Measurements from ENCODE around the gene PTPRC.

Gene PTPRC

DNA sequence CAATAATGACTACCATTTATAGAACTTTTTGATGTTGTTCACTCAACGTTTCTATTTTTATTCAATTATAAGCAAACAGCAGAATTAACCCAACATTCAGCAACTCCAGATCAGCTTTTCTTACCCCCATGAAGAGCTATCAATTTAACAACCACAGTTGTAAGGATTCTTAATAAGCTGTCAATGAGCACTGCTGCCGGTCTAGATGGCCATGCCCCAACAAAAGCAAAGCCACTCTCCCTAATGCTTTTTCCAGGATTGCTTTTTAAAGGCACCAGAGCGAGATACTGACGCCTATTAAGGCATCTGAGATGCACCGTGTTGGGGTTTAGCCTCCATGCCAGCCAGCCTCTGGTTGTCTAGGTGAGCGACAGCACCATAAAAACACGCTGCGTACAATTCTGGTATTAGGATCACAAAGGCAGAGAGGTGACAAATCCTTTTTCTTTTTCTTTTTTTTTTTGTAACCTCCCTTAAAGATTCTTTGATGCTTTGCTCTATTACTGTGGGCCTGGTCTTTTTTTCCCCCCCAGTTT, 39.5 kb downstream of the PTPRC start:
- no peak for DNase-seq

DNA sequence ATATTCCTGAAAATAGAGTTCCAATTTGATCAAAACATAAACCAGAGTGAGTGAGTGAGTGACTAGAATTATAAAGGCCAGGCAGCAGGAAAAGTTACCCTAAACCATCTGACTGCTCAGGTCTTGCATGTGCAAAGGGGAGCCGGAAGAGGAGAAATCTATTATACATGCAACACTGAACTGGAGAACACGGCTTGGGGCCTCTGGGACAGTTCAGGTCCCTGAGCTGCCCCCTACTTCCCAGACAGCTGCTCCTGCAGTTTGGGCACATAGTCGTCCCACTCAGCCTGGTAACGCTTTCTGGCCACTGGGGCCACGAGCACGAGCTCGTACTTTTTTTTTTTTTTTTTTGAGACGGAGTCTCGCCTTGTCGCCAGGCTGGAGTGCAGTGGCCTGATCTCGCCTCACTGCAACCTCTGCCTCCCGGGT, 40.1 kb downstream of the PTPRC start:
- no peak for DNase-seq

DNA sequence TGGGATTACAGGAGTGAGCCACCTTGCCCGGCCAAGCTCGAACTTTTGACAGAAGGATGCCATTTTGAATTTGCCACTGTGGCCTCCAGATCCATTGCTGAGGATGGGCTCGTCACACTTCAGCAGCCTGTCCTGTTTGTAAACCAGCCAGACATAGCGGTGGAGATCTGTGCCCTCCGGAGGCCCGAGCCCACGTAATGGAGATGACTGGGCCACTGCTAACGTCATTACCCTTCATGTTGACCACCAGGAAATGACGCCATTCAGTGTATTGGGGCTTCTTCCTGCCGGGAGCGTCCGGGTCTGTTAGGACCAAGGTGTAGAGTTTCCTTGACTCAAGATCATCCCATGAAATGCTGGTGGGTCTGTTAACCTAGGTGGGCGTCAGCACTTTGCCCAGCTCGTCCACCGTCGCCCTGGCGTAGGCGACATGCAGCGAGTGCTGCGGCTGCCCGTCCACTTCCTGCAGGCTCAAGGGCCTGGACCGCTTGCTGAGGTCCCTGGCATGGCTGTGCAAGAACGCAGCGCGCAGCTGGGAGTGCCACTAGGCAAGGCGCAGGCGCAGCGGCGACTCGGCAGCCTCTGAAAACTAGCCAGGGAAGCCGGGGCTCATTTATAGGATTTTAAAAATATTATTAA, 40.8 kb downstream of the PTPRC start:
- no peak for DNase-seq

DNA sequence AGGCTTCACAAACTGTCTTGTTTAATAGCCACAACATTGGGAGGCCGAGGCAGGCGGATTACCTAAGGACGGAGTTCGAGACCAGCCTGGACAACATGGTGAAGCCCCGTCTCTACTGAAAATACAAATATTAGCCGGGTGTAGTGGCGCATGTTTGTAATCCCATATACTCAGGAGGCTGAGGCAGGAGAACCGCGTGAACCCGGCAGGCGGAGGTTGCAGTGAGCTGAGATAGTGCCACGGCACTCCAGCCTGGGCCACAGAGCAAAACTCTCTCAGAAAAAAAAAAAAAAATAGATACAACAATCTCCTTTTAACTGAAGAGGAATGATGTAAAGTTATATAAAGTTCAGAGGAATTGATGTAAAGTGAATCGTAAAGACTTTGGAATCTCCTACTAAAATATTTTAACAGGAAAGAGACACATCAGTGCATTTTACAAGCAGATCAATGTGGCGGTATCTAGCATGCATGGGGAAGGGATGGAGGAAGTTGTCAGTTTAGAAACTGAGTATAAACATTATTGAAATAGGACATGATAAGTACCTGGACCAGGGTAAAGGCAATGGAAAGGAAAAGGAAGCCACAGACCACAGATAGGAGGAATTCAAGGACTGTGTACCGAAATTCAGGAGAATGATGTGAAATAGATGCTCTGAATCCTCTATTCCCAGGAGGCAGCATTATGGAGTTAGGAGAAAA, 41.5 kb downstream of the PTPRC start:
- no peak for DNase-seq

DNA sequence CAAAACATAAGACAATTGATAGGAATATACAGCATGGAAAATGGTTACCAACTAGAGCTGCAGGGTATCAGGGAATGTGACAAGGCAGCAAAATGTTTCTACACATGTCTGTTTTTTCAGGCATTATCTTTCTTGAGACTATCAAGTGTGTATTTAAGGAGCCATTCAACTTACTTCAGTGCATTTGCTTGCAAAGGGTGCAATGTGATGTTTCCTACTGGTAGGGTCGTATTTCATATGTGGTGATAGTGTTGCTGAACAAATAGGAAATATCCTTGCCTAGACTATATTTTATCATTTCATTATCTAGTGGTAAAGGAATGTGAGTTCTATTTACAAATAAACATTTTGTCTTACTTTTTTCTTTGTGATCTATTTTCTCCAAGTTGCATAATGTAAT, 42.4 kb downstream of the PTPRC start:
- peak; percentile 49 for DNase-seq

DNA sequence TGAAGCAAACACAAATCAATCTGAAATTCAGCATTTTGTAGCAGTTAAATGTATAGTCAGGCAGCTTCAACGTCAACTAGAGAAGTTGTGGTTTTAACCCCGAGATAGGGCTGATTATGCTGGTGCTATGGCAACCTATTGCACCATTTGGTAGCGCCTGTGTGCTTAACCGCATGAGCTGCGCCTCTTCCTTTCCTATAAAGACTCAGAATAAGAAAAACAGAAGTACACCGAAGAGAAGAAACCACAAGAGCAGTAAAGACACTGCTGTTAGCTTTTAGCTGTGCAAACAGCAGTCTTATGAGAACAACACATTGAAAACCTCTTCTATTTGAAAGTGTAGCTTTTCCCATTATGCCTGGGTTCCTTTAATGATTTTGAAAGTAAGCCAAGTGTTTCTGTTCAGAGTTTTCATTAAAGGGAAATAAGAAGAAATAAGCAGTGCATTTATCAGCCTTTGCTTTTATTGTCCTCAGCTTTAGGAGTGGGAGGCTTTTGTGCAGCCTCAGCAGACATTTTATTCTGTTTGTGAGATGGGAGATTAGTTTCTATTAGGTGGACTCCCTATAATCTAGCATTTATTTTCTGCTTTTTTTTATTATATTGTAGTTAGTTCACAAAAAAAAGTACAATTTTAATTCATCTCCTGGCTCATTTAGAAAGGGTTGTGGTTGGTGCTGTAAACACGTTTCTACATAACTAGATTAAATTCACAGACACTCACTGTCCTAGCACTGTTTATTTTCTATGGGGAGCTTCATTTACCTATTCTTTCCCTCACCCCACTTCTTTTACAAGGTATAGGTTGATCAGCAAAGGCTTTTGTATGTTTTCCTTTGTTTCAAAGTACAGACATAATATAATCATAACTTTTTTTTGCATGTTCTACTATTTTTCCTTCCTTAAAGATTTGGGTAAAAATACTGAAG, 43.3 kb downstream of the PTPRC start:
- DNase-seq = peak; percentile 97

DNA sequence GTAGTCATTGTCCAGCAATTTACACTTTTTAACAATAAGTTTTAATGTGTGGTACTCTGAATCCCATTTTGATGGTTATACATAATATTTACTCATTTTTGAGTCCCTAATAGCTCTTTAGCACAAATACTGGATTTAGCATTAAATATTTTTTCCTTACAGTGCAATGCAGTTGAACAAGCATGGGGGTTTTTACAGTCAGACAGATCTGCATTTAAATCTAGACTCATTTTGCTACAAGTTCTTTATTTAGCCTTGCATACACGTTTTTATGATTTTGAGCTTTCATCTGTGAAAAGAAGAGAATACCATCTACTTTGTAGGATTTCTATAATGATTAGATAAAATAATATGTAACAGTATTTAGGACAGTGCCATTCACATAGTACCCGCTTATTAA, 44.0 kb downstream of the PTPRC start:
- no peak for DNase-seq

DNA sequence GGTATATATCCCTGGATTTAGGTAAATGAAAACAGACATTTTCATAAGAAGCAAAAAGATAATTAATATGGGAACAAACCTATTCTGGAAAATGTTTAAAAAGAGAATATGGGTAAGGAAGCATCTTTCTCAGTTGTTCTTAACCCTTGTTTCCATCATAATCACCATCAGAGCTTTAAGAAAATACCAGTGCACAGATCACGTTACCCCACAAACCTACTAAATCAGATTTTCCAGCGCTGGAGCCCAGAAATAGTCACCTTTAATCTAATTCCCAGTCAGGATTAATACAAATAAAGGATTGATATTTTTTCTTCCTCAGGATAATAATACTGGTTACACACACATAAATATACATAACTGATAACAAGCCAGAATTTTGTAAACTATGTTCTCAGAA, 44.6 kb downstream of the PTPRC start:
- no peak for DNase-seq

DNA sequence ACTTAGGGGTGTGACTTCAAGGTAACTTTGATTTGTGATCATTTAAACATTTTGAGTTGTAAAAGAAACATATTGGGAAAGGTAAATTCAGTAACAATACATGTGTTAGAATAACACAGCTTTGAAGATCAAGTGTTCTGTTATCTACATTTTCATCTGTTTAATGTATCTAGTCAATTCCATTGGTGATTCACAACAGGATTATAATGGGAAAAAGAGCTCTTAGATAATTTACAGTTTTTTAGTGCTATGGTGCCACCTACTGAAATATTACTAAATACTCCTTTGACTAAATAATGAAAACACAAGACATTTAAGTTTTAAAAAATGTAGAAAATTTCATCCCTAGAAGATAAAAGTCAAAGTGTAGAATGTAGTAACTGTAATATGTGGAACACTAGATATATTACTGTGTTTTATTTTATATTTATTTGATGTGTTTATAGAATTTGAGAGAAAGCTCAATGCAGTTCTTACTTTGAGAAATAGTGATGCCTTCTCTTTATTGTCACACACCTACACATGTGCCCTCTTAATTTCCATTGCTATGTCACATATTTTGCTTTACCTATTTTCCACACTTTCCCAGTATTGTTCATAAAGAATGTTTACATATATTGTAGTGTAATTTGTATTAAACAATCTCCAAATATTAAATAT, 47.4 kb downstream of the PTPRC start:
- peak; percentile 72 for DNase-seq

DNA sequence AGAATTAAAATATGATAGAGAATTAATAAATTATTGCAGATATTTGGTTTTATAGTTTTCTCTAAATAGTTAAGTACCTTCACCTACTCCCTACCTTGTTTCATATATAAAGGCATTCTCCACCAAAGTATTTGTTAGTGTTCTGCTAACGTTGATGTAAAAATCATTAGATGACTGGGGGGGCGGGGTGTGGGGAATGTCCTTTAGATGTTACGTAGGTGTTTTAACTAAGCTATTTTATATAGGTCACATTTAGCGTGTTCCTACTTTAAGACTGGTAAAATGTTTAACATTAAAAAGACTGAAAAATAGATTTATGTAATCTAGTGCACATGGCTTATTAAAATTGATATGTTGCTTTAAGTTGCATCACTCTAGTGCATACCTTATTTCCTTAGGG, 48.6 kb downstream of the PTPRC start:
- no peak for DNase-seq

DNA sequence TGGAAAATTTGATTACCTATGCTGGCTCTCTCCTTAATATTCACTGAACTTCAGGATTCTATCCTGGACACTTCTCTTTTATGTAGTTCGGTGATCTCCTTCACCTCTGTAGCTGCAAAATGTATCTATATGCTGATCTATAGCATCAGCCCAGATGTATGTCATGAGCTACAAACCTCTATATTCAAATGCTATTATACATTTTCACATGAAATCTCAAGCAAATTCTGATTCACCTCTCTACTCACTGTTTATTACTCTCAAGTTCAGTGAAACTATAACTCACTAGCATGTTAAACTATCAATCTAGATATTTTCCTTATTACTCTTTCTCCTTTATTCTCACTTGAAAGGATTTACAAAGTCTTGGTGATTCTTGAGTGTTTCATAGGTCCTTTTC, 52.2 kb downstream of the PTPRC start:
- DNase-seq = no peak

DNA sequence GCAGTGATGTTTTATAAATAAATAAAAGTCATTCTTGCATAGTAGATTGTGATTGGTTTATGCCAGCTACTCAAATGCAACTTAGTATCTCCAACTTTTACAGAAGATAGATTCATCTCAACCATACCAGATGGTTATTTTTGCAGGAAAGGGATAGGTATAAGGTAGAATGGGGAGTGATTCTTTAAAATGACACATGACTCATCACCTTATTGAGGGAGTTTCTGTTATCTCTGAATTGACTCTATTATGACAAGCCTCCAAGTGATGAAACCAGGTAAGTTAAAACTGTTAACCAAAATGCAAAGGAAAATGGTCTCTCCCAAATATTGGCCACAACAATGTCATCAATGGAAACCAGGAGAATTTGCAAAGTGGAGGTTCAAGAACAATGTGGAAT, 54.5 kb downstream of the PTPRC start:
- no peak for DNase-seq

DNA sequence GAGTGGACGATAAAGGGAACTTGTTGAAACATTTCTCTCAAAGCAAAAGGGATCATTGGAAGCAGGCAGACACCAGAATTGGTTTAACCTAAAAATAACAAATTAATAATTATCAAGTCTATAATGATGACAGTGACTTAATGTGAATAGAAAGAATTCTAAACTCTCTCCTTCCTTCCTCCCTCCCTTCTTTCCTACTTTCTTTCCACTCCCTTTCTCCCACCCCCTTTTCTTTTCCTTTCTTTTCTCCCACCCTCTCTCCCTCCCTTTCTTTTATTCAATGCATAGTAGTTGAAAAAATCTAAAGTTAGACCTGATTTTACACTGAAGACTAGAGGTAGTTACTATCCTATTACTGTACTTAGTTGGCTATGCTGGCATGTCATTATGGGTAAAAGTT, 55.7 kb downstream of the PTPRC start:
- no peak for DNase-seq

DNA sequence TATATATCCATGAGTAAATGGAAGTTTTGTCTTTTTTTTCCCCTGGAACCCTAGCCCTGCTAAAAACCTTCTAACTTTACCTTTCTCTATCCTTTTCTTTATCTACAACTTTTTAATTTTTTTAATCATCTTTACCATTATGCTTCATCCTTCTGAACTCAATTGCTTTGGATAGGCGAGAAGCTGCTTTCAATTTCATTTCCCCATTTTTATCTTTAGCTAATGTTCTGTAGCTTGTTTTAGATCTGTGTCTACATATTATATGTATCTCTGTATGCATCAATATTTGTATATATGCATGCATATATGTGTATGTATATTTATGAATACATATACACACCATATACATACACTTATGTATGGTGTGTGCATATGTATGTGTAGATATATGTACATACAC, 57.4 kb downstream of the PTPRC start:
- DNase-seq = no peak

DNA sequence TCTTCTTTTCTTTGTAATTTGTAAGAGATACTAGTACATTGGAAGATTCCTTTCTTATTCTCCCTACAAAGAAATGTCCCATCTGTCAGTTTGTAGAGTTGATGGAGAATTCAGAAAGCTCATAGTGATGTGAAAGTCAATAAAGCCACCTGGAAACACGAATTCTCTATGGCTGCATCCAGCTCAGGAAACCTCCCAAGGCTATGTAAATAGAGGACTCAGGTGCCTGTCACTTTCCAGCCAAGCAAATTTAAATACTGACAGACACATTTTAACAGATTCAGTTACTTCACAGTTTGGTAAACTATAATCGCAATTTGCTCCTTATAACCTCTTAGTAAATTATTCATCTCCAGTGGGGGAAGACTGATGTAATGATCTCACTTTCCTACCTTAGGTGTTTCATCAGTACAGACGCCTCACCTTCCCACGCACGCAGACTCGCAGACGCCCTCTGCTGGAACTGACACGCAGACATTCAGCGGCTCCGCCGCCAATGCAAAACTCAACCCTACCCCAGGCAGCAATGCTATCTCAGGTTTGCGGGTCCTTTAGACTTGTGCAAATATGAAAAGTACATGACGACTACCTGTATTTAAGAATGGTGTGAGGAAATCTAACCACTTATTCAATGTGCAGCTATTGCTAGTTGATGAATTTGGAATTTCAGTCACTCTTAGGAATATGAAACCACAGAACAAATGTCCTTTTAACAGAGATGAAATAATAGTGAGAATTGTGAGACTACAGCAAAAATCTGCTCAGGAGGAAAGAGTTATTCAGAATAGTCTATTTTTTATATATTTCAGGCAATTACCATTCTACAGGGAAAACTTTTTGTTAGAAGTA, 60.6 kb downstream of the PTPRC start:
- peak; percentile 21 for DNase-seq

DNA sequence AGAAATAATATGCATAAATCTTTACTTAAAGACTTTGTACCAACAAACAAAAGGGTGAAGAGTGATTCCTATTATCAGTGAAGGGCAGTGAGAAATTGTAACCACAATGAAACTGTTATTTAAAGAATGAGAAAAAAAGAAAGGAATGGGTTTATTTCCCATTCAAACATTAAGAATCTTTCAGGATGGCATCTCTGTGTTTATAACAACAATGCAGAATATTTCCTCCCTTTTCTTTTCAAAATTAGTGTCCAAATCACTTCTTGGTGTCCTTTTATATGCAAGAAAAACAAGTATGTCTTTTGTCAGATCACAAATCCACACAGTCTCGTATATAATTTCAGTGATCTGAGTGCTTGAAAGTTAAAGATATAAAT, 61.2 kb downstream of the PTPRC start:
- no peak for DNase-seq

DNA sequence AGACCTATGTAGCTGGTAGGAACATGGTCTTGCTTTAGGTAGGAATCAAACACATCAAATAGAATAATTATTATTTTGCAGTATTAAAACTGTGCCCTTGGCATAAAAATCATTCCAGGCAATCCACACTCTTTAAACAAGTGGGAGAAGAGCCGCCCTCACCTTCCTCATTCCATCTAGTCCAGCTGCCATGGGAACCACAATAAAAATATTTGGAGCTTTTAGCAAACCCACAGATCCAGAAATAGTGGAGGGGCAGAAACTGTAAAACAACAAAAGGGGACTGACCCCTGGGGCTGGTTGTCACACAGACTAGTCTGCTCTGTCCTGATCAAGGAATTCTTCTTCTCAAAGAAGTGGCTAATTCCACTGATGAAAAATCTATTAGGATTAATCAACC, 61.6 kb downstream of the PTPRC start:
- no peak for DNase-seq

DNA sequence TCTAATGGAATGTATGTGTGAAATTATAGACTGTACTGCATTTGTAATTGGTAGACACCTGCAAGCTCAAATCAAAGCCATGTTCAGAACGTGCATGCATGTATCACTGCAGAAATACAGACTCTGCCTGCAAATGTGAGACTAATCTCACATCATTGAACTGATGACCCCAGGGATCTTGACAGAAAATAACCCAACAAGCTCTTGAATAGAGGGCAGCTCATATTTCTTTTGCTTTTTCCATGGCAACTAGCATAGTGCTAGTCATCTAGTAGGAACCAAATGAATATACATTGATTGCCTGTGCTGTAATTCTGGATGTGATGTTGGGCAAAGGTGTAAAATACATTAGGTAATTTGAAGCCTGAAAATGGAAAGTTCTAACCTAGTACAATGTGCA, 62.4 kb downstream of the PTPRC start:
- DNase-seq = no peak

DNA sequence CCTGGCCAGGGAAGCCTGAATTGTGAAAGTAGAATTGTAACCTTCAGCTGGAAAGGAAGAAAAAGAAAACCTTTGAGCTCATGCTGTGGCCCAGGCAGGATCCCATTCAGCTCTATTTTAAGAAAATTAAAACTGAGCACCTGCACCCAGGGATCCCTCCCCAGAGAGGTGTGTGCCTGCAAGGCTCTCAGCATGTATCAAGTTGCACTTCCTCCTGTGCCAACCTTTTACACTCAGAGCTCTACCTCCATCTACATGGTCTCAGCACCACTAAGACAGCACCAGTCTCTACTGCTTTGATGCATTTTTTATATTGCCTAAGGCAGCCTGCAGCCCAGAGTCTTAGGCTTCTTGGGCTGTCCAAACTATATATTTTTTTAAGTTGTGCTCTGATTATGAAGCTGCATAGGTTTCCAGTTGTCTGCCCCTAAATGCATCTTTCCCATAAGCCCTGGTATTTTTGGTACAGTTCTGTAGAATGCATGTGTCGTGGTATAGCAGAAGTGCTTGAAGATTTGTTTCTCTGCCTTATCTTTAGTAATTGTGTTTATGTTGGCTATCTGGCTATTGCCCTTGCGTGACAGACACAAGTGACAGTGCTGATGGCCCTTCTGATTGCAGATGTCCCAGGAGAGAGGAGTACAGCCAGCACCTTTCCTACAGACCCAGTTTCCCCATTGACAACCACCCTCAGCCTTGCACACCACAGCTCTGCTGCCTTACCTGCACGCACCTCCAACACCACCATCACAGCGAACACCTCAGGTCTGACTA, 63.1 kb downstream of the PTPRC start:
- DNase-seq = no peak

DNA sequence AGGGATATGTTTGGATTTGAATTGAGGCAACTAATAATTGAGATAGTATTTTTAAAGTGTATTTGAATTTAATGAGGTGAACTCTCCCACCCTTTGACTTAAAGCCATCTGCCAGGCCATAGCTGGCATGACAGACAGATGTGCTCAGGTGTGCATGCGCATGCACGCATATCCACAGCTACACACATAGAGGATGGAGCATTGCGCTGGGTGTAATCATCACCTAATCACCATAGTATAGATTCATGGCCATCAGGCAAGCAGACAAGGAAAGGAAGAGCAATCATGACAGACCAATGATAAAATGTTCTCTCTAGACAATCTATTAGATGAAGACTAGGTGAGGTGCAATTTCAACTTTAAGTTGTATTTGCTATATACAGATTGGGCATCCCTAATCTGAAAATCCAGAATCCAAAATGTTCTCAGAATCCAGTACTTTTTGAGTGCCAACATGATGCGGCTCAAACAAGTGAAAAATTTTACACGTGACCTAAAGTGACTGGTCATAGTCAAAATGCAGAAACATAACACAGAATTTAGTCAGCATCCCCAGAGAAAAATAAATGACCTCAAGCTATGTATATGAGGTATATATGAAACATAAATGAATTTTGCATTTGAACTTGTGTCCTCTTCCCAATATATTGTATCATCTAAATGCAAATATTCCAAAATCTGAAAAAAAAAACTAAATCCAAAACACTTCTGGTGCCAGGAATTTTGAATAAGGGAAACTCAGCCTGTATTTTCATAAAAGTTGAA, 70.1 kb downstream of the PTPRC start:
- no peak for DNase-seq

DNA sequence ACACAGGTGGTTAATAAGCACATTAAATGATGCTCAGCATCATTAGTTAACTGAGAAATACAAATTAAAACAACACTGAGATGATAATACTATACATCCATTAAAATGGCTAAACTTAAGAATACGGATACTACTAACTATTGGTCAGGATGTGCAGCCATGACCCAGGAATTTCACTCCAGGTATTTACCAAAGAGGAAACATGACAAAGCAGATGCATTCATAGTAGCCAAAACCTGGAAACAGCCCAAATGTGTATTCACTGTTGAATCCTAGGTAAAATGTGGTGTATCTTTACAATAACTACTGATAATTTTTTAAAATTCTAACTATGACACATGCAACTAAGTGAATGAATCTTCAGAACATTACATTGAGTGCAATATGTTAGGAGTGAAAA, 73.0 kb downstream of the PTPRC start:
- no peak for DNase-seq

Measured in hematopoietic multipotent progenitor cell treated with erythropoietin and hydrocortisone succinate and interleukin-3 and kit ligand, for 8 days (in vitro differentiated cells).